Stimulated activated CD4-positive, alpha-beta T cell treated with anti-CD3 and anti-CD28 coated beads, TNF-alpha, amount 100 ng/mL, for 48 hours (primary cell): ENCODE results near the gene ATAD3B.
A peak's percentile ranks its signal among the peaks of the same experiment; 100 is the strongest.
"Not testable (repeated sequence)": the region's sequence is repeated elsewhere in the genome, so short reads cannot be mapped to it uniquely, and the experiment has no call there.

Source experiments
- DNase-seq, 3 donors: peaks; one replicate each; pipeline ENCODE4 v3.0.0-alpha.2; 2020; ENCODE audit warnings: low read depth in 3 of 3

Gene ATAD3B

DNA sequence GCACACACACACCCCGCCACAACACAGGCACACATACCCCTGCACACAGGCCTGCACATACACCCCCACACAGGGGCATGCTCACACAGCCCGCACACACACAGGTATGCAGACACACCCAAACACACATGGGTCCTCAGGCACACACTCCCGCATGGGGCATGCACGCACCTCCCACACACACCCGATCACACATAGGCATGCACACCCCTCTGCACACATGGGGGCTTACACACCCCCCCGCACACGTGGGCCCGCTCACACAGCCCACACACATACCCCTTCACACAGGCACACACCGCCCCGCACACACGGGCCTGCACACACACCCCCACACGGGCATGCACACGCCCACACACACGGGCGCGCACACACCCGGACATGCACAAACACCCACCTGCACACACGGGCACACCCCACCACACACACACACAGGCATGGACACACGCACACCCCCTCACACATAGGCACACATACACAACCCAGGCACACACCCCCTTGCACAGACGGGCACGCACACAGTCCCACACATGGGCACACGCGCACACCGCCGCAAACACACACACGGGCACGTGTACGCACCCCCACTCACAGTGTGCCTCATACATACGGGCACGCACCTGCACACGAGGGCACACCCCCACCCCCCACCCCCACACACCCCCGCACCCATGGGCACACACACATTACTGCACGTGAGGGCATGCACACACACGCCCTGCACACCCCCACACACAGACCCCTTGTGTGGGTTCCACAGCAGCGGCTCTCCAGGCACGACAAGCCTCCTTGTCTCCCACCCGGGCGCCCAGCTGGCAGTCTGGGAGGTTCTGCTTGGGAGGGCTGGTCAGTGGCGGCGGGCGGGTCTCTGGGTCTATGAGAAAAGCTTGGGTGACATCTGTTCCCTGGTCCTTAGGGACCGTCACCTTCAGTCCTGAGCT is 8.3 kb downstream of the ATAD3B start:
- no peak for DNase-seq

DNA sequence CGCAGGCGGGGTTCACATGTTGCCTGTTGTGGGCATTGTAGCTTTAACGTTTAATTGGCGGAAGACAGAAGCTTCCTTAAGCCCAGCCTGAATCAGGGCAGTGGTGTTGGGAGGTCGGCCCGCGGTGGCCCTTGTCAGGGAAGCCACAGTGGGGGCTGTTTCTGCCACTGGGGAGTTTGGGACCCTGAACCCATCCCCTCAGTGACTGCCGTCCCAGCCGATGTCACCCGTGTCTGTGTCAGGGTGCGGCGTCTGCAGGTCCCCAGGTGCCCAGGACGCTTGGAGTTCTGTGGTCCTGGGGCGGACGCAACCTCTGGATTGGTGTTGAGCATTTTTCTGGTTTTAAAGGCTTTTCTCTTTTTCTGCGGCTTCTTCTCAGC is 8.9 kb downstream of the ATAD3B start:
- DNase-seq: not testable (repeated sequence)

DNA sequence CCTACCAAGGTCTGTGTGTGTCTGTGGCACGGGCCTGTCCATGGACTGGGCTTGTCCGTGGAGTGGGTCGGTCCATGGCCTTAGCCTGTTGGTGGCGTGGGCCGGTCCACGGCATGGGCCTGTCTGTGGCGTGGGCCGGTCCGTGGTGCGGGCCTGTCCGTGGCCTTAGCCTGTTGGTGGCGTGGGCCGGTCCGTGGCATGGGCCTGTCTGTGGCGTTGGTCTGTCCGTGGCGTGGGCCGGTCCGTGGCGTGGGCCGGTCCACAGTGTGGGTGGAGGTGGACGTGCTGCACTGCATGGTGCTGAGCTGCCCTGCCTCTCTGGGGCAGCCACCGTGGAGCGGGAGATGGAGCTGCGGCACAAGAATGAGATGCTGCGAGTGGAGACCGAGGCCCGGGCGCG is 10.2 kb downstream of the ATAD3B start:
- DNase-seq: not testable (repeated sequence)

DNA sequence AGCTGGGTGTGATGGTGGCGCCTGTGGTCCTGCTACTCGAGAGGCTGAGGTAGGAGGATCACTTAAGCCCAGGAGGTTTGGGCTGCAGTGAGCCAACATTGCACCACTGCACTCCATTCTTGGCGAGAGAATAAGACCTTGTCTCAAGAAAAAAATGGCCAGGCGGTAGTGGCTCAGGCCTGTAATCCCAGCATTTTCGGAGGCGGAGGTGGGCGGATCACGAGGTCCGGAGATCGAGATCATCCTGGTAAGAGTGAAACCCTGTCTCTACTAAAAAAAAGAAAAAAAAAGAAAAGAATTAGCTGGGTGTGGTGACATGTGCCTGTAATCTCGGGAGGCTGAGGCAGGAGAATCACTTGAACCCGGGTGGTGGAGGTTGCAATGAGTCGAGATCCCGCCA is 11.3 kb downstream of the ATAD3B start:
- DNase-seq: no peak

DNA sequence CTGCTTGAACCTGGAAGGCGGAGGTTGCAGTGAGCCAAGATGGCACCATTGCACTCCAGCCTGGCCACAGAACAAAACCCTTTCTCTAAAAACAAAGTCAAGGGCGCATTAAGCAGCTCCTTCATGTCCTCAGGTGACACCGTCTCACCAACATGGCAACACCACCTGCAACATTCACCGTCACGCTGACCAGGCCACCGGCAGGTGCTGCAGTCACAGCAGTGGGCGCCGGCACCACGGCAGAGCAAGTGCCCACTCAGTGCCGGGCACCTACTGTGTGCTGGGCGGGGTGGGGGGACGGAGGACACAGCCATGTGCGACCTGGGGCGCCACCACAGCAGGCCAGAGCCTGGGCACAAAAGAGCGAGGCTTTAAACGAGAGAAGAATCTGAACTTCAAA is 12.1 kb downstream of the ATAD3B start:
- no peak for DNase-seq

DNA sequence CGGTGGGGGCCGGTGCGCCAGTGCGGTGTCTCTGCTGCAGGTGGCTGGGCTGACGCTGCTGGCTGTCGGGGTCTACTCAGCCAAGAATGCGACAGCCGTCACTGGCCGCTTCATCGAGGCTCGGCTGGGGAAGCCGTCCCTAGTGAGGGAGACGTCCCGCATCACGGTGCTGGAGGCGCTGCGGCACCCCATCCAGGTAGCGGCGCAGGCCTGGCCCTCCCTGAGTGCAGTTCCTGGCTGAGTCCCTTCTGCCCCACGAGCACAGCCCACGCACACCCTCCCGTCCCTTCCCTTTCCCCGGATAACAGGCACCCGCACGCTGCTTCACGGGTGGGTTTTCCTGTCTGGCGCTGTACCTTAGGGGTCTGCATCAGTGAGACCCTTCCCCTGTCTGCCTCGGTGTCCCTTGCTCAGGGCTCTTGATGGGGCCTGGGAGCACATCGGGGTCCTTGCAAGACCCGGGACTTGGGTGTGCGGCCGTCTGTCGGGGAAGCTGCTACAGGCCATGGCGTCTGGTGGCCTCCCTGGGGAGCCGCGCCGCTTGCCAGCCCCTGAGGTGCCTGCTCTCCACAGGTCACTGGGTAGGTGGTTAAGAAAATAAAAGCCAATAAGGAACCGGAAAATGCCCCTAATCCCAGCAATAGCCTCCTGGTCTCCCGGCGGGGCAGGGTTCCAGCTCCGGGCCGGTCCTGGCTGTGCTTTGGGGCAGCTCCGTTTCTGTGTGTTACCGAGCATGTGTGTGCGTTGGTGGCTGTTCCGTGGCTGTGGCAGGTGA is 13.6 kb downstream of the ATAD3B start:
- not testable (repeated sequence) for DNase-seq

DNA sequence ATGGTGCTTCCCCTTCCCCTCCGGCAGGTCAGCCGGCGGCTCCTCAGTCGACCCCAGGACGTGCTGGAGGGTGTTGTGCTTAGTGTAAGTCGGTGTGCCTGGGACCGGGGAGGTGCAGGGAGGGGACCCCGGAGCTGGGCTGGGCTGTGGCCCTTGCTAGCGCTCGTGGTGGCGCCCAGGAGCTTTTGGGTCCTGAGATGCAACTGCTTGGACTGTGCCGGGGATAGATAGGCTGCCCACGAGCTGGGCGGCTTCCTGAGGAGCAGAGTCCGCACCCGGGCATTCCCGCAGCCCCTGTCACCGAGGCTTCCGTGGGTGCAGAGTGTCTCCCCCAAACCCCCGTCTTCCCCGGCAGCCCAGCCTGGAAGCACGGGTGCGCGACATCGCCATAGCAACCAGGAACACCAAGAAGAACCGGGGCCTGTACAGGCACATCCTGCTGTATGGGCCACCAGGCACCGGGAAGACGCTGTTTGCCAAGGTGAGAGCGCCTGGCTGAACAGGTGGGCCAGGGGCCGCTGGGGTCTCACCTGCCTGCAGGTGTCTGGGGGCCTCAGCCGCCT is 14.3 kb downstream of the ATAD3B start:
- not testable (repeated sequence) for DNase-seq

DNA sequence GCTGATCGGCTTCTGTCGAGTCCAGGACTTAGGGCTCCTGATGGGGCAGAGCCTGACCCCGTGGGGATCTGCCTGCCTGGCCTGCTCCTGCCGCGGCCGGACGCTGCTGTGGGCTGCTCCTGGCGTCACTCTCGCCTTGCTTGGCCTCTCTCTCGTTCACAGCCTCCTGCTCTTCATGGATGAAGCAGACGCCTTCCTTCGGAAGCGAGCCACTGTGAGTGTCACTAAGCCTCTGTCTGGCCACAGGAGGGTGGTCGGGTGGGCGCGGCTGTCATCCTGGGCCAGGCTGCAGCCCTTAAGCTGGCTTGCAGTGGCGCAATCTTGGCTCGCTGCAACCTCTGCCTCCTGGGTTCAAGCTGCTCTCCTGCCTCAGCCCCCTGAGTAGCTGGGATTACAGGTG is 16.1 kb downstream of the ATAD3B start:
- DNase-seq: no peak

DNA sequence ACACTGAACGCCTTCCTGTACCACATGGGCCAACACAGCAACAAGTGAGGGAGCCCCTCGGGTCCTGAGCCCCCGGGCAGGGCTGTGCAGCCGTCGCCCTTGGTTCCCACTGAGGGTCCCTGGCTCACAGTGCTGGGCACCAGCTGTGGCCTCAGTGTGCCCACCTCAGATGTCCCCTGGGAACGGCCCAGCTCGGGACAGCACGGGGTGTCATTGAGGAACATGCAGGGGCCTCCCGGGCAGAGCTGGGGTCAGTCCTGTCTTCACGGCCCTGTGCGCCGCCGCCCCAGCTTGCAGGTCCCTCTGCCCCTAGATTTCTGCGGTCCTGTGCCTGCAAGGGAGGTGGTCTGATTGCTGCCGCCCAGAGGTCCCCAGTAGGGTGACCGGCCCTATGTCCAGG is 17.7 kb downstream of the ATAD3B start:
- DNase-seq: no peak

DNA sequence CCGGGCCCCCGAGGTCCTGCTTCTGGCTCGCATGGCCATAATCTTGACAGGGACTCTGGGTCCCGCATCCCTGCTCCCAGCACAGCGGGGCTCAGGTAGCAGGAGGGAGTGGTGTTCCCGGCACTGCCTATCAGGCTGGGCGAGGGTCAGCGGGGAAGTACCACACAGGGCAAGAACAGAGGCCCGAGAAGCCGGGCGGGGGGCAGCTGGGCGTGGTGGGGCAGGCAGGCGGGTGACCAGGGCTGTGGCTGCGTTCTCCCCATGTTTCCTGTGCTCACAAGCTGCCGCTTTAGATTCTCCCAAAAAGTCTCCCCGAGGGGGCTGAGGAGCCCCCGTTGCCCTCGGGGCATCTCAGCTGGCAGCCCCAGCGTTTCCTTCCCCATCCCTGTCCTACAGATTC is 18.3 kb downstream of the ATAD3B start:
- DNase-seq: no peak

DNA sequence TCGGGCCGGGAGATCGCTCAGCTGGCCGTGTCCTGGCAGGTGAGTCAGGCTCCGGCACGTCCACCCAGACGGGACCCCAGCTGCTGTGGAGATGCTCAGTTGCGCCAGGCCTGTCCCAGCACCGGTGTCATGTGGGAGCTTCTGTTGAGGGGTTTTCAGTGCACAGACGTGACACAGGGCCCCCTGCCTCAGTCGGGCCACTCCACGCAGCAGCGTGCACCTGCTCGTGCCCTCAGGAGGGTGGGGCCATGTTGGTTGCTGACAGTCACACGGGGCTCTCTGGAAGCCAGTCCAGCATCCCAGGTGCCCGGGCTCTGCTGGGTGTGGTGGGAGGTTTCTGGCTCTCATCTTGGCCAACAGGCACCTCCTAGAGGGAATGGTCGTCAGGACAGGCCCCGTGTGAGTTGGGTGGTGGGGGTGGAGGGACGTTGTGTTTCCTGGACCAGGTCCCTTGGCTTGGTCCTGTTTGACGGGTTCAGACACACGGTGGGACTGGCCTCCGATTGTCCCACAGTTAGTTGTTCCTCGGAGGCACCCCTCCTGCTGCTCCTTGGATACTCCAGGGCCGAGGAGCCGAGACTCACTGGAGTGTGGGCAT is 19.2 kb downstream of the ATAD3B start:
- DNase-seq: no peak

DNA sequence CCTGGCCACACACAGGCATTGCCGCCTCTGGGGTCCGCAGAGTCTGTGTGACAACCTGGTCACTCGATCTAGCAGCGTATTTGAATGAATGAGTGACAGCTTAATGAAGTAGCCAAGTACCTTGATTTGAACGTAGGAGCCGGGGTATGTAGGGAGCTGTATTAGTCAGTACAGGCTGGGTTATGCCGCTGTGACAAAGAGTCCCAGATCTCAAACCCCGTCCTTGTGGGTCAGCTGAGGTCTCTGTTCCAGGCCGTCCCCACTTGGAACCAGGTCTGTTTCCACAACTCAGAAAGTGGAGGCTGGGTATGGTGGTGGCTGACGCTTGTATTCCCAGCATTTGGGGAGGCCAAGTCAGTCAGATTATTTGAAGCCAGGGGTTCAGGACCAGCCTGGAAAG is 20.0 kb downstream of the ATAD3B start:
- DNase-seq: no peak

DNA sequence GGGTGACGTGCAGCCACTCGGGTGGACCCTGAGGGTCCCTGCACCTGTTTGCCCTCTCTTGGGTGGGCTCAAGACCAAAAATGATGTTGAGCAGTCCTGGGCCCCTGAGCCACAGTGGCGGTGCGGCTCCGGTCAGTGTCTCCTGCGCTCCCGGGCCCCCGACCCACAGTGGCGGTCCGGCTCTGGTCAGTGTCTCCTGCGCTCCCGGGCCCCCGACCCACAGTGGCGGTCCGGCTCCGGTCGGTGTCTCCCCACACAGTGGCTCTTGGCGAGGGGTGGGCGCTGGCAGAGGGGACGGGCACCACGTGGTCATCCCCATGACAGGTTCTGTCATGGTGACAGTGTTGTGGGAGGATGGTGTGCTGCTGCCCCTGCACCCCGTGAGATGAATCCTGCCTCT is 22.7 kb downstream of the ATAD3B start:
- not testable (repeated sequence) for DNase-seq

DNA sequence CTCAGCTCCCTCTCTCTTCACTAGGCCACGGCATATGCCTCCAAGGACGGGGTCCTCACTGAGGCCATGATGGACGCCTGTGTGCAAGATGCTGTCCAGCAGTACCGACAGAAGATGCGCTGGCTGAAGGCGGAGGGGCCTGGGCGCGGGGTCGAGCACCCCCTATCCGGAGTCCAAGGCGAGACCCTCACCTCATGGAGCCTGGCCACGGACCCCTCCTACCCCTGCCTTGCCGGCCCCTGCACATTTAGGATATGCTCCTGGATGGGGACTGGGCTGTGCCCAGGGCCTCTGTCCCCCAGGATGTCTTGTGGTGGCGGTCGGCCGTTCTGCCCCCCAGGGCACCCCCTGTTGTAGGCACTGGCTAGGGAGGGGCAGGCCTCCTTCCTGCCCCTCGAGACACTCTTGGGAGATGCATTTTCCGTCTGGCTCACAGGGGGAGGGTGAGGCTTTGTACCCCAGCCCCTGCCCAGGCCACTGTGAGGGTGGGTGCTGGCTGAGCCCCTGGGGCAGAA is 24.0 kb downstream of the ATAD3B start:
- DNase-seq: not testable (repeated sequence)

DNA sequence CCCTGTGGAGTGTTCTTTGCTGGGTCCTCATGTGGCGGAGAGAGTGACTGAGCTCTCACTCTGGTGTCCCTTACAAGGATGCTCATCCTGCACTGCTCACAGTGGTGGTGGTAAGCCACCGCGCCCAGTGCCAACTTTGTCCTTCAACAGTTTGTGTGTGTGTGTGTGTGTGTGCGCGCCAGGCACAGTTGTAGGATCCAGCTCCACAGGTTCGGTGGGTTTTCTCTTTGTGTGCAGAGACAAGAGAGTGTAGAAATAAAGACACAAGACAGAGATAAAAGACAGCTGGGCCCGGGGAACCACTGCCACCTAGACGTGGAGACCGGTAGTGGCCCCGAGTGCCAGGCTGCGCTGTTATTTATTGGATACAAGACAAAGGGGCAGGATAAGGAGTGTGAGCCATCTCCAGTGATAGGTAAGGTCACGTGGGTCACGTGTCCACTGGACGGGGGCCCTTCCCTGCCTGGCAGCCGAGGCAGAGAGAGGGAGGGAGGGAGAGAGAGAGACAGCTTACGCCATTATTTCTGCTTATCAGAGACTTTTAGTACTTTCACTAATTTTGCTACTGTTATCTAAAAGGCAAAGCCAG is 33.3 kb downstream of the ATAD3B start:
- DNase-seq: peak; percentile 60 to 67 (median 65)

DNA sequence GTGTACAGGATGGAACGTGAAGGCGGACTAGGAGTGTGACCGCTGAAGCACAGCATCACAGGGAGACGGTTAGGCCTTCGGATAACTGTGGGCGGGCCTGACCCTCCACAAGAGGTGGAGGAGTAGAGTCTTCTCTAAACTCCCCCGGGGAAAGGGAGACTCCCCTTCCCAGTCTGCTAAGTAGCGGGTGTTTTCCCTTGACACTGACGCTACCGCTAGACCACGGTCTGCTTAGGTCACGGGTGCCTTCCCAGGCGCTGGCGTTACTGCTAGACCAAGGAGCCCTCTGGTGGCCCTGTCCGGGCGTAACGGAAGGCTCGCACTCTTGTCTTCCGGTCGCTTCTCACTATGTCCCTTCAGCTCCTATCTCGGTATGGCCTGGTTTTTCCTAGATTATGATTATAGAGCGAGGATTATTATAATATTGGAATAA is 33.8 kb downstream of the ATAD3B start:
- not testable (repeated sequence) for DNase-seq

DNA sequence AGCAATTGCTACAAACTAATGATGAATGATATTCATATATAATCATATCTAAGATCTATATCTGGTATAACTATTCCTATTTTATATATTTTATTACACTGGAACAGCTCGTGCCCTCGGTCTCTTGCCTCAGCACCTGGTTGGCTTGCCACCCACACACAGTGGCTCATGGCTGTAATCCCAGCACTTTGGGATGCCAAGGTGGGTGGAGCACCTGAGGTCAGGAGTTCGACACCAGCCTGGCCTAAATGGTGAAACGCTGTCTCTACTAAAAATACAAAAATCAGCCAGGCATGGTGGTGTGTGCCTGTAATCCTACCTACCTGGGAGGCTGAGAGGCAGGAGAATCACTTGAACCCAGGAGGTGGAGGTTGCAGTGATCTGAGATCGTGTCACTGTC is 34.2 kb downstream of the ATAD3B start:
- DNase-seq: not testable (repeated sequence)

DNA sequence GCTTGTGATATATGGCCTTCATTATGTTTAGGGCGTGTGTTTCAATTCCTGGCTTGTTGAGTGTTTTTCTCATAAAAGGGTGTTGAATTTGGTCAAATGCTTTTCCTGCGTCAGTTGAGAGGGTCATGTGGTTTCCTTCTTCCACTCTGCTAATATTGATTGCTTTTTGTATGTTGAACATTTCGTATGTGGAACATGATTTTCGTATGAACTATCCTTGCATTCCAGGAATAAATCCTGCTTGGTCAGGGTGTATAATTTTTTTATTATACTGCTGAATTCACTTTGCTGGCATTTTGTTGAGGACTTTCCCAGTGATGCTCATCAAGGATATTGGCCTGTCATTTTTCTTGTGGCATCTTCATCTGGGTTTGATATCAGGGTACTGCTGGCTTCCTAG is 35.7 kb downstream of the ATAD3B start:
- DNase-seq: no peak

DNA sequence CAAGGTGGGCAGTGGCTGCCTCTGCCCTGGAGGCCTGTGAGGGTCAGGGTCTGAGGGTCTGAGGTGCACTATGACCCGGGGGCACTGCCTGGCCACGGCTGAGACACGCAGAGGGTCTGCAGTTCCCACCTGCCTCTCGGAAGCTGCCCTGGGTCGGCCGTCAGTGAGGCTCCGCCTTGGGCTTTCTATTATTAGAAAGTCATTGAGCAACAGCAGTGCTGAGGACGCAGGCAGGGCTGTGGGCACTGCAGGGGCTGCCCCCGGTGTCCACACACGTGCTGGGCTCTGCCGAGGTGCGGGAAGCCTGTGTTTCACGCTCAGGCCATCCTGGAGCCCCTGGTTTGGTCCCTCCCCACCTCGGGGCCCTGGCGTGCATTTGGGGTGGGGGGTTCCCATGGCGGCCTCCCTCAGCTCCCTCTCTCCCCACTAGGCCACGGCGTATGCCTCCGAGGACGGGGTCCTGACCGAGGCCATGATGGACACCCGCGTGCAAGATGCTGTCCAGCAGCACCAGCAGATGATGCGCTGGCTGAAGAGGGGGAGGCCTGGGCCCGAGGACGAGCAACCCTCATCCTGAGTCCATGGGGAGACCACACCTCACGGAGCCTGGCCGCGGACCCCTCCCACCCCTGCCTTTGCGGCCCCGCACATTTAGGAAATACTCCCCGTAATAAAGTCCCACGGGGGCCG is 37.4 kb downstream of the ATAD3B start:
- DNase-seq: not testable (repeated sequence)

DNA sequence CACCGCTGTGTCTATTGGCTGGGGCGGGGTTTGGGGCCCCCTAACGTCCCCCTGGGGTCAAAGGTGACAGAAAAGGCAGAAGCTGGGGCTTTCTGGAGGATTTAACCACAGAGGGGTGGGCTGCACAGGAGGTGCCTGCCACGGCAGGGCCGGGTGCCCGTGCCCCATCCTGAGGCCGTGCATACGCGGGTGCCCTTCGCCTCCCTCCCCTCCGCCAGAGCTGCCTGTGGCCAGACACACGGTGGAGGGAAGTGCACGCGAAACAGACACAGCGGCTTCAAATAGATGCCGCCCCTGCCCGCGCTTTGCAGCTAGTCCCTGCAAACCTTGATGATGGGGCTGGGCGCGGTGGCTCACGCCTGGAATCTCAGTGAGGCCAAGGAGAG is 37.9 kb downstream of the ATAD3B start:
- DNase-seq: not testable (repeated sequence)
